GM21619 (cell line): Measurements from ENCODE around the gene IL6ST.

ENCODE experiments used
- ATAC-seq: cut with Tn5 transposase; IDR thresholded peaks from one replicate; pipeline ENCODE4 v1.9.1; 2021; ENCODE audit not compliant: unreplicated experiment

IL6ST gene

DNA sequence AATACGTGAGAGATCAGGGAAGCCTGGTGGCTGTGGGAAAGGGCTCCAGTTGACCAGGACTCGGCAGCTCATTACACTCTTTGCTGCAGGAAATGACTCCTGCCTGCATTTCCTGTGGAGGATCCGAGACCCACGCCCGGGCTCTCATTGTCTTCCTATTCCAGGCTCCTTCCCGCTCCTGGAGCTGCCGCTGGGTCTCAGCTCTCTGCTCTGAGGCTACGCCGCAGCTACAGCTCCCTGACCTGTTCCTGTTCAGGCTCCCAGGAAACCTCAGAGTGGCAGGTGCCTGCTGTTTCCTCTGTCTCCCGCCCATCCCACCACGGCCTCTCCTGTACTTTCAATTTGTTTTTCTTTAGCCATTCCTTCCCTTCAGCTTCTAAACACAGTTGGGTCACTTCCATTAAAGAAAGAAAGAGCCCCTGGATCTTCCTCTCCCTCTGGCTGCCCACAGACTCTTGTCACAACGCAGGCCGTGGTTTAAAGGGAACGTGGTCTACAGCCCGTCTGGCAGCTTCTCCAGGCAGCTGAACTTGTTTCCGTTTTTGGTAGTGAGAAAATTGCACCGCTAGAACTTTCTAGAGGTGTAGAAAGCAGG, 71.5 kb downstream of the IL6ST start:
- ATAC-seq = no peak

DNA sequence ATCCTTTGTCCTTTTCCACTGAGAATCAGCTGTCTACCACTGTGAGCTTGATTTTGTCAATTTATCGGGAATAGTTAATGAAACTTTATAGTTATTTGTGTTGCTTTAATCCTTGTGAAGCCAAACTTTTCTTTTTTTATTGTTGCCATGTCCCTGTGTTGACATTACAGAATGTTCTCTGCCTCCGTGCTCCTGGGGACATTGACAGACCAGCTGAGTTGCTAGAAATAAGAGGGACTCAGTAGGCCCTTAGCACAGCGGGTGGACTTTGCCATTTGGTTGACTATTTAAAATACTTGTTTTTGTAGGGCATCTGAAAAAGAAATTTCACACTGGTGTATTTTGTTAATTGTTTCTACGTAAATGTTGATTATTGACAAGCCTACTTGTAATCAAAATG, 73.1 kb downstream of the IL6ST start:
- no peak for ATAC-seq

DNA sequence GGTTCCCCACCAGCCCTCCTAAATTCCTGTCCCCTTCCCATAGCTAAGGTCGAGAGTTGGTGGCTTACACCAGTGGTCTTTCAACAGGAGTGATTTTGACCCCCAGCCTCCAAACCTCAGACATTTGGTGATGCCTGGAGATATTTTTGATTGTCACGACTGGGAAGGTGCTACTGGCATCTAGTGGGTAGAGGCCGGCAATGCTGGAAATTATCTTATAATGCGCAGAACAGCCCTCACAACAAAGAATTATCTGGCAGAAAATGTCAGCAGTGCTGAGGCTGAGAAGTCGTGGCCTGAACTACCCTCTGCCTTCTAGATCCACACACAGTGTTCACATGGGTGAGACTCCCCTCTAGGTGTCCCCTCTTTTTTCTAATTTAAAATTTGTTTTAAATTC, 74.0 kb downstream of the IL6ST start:
- ATAC-seq = no peak

DNA sequence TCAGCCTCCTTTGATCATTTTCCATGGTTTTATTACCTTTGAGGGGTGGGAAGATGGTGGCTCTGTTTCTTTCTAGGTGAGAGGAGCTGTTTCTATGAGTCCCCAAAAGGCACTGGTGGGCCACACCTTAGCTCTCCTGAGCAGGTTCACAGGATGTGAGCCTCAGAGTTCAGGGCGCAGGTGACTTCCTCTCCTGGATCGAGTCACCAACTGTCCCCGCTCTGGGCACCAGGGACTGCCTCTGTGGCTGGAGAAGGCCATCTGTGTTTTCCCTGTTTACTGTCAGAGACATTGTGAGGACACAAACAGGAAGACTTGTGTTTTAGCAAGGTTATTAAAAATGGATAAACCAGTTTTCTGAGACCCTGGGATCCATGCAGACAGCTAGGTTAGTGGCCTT, 75.1 kb downstream of the IL6ST start:
- ATAC-seq = no peak

- ATAC-seq = no peak
These were observed 76.4 kb downstream of the IL6ST start for GRCh38 chr5:55918087-55919035.

GRCh38 chr5:55917402-55918086, 77.2 kb downstream of the IL6ST start:
- ATAC-seq = no peak

DNA sequence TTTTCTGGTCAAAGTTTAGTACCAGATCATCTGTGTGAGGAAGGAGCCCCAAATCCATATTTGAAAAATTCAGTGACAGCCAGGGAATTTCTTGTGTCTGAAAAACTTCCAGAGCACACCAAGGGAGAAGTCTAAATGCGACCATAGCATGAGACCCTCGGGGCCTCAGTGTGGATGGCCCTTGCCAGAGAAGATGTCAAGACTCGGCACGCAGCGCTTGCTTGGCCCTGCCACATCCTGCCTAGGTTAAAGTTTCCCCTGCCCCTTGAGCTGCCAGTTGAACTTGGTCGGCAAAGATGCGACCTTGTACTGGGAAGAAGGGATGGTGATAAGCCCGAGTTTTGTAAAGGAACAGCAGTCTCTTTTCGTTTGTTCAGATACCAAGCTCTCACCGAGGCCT, 77.8 kb downstream of the IL6ST start:
- no peak for ATAC-seq

DNA sequence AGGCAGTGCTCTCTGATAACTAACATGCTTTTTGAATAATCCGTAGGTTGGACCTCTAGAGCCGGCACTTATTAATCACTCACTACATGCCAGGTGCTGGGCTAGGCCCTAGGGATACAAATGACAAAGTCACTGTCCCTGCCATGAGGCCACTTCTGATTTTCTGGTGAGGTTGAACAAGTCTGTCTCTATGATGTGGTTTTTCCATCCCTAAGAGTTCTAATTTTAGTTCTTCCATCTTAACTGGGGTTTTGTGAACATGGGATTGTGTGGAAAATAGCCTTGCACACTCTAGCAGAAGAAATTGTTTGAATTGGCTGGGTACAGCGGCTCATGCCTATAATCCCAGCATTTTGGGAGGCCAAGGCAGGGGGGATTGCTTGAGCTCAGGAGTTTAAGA, 79.0 kb downstream of the IL6ST start:
- no peak for ATAC-seq

DNA sequence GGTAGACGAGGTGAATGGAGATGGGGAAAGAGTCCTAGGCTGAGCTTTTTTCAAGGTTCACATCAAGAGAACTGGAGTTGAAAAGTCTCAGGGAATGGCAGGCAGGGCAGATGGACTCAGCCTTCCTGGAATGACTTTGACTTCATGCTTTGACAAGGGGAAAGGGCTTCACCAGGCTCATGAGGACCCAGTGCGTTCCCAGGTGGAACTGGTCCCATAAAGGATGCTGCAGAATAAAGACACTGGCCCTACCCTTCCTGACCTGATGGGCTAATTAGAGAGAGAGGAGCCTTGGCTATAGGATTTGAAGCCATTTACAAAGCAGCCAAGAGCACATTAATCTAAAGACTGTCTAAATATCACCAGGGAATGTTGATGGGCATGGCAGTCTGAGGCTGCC, 79.8 kb downstream of the IL6ST start:
- ATAC-seq = no peak

DNA sequence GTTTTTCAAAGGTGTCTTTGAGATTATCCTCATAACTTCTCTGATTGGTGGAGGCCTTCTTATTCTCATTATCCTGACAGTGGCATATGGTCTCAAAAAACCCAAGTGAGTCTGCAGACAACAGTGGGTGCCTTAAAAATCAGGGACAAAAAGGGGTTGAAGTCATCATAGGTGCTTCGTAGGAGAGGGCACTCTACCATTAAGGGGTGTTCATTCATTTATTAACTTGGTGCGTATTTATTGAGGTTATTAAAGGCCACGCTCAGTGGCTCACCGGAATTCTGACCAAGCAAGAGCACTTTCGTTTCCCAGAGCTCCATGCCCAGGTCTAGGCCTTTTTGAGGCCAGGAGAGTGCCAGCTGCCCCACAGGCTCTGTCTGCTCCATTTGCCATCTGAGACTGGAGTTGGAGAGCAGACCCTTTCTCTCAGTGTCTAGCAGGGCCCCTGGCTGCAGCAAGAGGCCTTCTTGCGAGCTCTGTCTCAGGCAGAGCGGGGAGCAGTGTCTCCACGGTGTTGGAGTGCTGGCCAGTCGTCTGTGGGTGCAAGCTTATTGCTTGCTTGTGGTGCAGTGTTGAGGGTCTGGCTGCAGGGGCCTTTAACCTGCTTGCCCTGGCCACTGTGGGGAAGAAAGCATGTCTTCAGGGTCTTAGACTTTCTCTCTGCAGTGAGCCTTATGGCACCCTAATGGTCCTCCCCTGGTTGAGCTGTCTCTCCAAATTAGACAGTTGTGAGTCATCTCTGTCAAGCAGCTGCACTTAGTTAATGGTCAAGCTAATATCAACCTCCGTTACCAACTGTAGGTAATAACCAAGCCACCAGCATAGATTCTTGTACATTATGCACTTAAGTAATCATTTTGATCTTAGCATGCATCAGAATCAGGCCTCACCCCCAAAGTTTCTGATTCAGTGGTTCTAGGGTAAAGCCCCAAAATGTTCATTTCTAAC, 81.0 kb downstream of the IL6ST start:
- peak; percentile 95 for ATAC-seq

- ATAC-seq = no peak
These were observed 82.7 kb downstream of the IL6ST start for GRCh38 chr5:55911784-55912653.

- no peak for ATAC-seq
These were observed 86.0 kb downstream of the IL6ST start for GRCh38 chr5:55908804-55909203.

DNA sequence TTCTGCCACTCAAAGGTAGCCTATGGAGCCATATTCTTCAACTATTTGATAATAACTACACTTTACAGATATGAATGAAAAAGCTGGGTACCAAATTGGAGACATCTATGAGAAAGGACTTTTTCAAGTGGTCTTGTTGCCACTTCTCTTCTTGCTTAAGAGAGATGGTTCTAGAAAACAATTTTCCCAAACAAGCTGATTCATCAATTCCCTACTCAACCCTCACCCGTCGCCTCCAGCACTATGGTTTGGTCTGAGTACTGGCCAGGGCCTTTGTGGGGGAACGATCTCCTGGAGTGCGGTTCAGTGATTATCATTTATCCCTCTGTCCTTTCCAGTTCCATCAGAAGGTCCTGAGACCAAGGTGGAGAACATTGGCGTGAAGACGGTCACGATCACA, 86.8 kb downstream of the IL6ST start:
- no peak for ATAC-seq

DNA sequence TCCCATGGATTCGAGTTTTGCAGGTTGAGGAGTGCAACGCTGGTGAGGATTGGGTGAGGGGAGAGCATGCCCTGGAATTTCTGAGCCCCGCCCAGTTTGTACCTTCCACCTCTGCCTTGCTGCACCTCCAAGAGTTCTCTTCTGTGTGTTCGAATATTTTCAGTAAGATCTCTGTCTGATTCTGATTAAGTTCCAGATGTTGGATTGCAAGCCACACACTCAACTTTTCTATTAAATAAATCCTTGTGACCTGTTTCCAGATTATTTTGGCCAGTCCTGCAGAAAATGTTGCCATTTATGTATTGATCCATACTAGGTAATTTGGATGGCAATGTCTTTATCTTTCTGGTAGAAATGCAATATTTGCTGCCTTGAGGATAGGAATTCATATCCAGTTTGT, 89.5 kb downstream of the IL6ST start:
- no peak for ATAC-seq

GRCh38 chr5:55904152-55904551, 90.6 kb downstream of the IL6ST start:
- ATAC-seq = no peak

DNA sequence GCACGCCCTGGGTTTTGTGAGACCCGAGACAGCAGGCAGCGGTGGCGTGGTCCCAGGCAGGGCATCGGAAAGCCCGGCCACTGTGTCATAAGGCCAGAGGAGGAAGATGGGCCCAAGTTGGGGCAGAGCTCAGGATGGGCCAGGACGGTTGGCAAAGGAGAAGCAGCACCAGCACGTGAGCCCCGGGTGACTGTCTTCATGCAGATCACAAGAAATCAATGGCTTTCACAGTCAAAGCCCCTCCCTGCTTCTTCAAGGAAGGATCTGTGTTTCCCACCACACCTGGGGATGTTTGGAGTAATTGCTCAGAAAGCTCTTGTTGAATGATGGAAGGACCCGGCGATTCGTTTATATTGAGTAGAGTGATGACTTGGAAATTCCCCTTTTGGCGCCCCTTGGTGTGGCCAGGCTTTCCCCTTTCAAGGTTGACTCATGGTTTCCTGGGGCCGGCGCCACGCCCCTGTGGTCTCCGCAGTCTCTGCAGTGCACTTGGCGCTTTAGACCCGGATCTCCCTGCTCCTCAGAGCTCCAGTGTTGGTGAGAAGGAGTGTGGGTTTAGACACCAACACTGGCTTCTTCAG, 91.6 kb downstream of the IL6ST start:
- peak; percentile 85 for ATAC-seq

GRCh38 chr5:55902696-55903095, 92.1 kb downstream of the IL6ST start:
- no peak for ATAC-seq

DNA sequence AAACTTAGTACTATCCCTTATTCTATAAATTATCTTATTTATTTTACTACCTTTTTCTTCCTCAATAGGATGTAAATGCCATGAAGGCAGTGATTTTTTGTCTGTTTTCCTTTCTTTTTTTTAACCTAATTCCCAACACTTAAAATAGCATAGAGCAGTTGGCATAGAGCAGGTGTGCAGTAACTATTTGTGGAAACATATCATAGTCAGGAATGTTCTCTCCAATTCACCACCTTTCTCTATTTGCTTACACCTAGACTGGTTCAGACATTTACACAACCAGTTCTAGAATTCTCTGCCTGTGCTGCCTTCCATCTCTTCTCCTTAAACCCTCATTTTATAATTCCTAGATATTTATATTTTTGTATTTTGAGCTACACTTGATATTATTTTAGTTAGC, 94.0 kb downstream of the IL6ST start:
- no peak for ATAC-seq

GRCh38 chr5:55900068-55900467, 94.7 kb downstream of the IL6ST start:
- peak; percentile 41 for ATAC-seq

DNA sequence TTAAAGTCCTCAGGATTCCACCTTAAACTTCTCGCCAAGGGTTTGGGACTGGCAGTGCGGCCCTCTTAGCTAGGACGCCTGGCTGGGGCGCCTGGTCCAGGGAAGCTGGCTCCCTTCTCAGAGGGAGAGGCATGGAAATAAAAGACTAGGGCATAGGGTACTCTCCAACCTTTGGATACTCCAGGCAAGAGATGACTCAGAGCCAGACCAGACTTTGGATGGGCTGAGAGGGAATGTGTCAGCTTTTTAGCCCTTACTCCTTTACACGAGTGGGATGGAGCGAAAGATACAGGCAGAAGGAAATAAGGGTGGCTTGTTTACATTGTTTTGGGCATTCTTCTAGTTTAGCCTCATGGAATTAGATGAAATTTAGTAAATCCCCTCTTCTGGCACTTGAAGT, 95.4 kb downstream of the IL6ST start:
- no peak for ATAC-seq
